ENCODE data around the gene MRC1.

MRC1 gene

DNA sequence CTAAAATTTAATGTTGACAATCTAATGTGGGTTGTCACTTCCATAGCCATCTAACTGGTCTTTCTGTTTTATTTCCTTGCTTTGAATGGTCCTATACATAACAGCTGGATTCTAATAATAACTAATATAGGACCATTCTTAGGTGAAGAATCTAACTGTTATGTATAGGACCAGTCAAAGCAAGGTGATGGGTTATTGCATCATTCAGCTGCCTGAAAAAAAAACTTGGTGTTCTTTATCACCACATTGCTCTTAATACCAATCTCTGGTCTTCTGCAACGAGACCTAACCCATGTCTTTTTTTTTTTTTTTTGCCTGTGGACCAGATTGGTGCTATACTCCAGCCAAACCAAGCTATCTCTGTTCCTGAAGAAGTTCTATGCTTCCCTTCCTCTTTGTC is 96.9 kb downstream of the MRC1 start:
- in situ Hi-C loops (cut with HindIII; ENCODE audit: low pct_ligation_motif_present, low sequenced_read_pairs) = no loop called here
- DNase-seq = no peak

DNA sequence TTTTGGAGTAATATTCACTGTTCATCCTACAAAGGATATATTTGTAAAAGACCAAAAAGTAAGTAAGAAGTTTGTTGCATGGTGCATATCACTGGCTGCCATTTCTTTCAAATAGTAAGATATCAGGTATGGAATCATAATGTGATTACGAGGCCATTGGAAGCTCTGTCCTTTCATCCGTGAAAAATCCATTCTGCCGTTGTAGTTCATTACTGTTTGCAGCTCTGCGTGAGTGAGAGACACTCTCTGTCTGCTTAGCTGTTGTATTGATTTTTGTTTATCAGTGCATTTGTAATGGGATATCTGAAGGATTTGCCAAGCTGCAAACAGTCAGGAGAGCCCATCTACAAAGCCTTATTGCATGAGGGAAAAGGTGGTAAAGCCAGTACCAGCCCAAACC is 98.5 kb downstream of the MRC1 start:
- no peak for DNase-seq
- no peaks in the 10 kb centered on the region for H3K36me3 ChIP-seq (replicated peaks)
- no peaks in the 10 kb centered on the region for H3K27me3 ChIP-seq (replicated peaks)
- in situ Hi-C loops (cut with HindIII; ENCODE audit: low pct_ligation_motif_present, low sequenced_read_pairs) = no loop called here
- no peak overlapping the region for H3K4me3 ChIP-seq (ENCODE audit: low read depth, low read length)
- TF ChIP-seq, protein P1, sequence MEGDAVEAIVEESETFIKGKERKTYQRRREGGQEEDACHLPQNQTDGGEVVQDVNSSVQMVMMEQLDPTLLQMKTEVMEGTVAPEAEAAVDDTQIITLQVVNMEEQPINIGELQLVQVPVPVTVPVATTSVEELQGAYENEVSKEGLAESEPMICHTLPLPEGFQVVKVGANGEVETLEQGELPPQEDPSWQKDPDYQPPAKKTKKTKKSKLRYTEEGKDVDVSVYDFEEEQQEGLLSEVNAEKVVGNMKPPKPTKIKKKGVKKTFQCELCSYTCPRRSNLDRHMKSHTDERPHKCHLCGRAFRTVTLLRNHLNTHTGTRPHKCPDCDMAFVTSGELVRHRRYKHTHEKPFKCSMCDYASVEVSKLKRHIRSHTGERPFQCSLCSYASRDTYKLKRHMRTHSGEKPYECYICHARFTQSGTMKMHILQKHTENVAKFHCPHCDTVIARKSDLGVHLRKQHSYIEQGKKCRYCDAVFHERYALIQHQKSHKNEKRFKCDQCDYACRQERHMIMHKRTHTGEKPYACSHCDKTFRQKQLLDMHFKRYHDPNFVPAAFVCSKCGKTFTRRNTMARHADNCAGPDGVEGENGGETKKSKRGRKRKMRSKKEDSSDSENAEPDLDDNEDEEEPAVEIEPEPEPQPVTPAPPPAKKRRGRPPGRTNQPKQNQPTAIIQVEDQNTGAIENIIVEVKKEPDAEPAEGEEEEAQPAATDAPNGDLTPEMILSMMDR (IDR thresholded peaks at IDR 0.05; ENCODE audit: low read depth, low read length, missing control alignments) = no peak
- H3K27ac ChIP-seq = no peak overlapping the region

More for the DNA sequence above, 96.9 kb downstream of the MRC1 start:
- TF ChIP-seq, protein P1 (IDR thresholded peaks at IDR 0.05; ENCODE audit: low read depth, low read length, missing control alignments) = no peak
- no peak overlapping the region for H3K4me3 ChIP-seq (ENCODE audit: low read depth, low read length)
- H3K27ac ChIP-seq = no peak overlapping the region
- no peaks in the 10 kb centered on the region for H3K36me3 ChIP-seq (replicated peaks)
- H3K27me3 ChIP-seq (replicated peaks) = no peaks in the 10 kb centered on the region

GRCh38 chr10:17910125-17910789 is 101.1 kb downstream of the MRC1 start:
- H3K27ac ChIP-seq = no peak overlapping the region
- peak; percentile 47 for DNase-seq
- H3K4me3 ChIP-seq (ENCODE audit: low read depth, low read length) = no peak overlapping the region
- H3K27me3 ChIP-seq (replicated peaks) = no peaks in the 10 kb centered on the region
- TF ChIP-seq, protein P1 (IDR thresholded peaks at IDR 0.05; ENCODE audit: low read depth, low read length, missing control alignments) = peak; percentile 77
- in situ Hi-C loops (cut with HindIII; ENCODE audit: low pct_ligation_motif_present, low sequenced_read_pairs) = no loop called here
- no peaks in the 10 kb centered on the region for H3K36me3 ChIP-seq (replicated peaks)

DNA sequence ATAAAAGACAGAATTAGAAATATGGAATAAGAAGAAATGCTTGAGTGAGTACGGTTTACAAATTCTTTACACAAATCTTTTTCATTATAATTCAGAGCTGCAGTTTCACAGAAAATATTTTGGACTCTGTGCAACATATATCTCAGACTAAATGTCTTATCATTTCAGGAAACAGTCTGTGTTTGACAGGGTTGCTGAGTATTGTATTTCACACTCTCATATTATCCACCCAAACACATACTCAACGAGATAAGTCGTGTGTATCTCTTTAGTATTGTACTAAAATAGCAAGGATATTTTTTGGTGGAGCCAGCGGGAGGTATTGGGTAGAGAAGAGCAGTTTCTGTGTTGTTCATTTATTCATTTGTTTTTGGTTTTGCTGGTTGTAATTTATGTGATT is 103.6 kb downstream of the MRC1 start:
- TF ChIP-seq, protein P1 (IDR thresholded peaks at IDR 0.05; ENCODE audit: low read depth, low read length, missing control alignments) = no peak
- H3K4me3 ChIP-seq (ENCODE audit: low read depth, low read length) = no peak overlapping the region
- DNase-seq = no peak
- in situ Hi-C loops (cut with HindIII; ENCODE audit: low pct_ligation_motif_present, low sequenced_read_pairs) = no loop called here
- no peak overlapping the region for H3K27ac ChIP-seq
- H3K27me3 ChIP-seq (replicated peaks) = no peaks in the 10 kb centered on the region
- H3K36me3 ChIP-seq (replicated peaks) = no peaks in the 10 kb centered on the region

DNA sequence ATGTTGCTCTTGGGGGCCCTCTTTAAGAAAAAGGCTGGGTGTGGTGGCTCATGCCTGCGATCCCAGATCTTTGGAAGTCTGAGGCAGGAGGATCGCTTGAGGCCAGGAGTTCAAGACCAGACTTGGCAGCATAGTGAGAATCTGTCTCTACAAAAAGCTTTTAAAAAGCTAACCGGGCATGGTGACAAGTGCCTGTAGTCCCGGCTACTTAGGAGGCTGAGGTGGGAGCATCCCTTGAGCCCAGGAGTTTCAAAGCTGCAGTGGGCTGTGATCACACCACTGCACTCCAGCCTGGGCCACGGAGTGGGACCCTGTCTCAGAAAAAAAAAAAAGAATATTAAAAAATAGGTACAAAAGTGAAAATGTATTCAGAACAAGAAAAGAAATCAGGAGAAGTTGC is 104.5 kb downstream of the MRC1 start:
- Histone ChIP-seq H3K36me3 (replicated peaks) (no peaks in the 10 kb centered on the region), H3K27ac (no peak overlapping the region), H3K27me3 (replicated peaks) (no peaks in the 10 kb centered on the region), H3K4me3 (ENCODE audit: low read depth, low read length) (no peak overlapping the region)
- in situ Hi-C loops (cut with HindIII; ENCODE audit: low pct_ligation_motif_present, low sequenced_read_pairs) = no loop called here
- DNase-seq = no peak
- TF ChIP-seq, protein P1 (IDR thresholded peaks at IDR 0.05; ENCODE audit: low read depth, low read length, missing control alignments) = no peak
